Vagina (tissue), 2 donors: ENCODE measurements around the gene ZMAT5.

Source experiments
- POLR2AphosphoS5 ChIP-seq, 2 donors: sonication (generic); formaldehyde crosslinking; IDR thresholded peaks; one replicate each; pipeline ENCODE4 v1.9.0; 2017; ENCODE audit warnings: antibody characterized with exemption in 2 of 2, mild to moderate bottlenecking in 2 of 2, low read depth in 1 of 2; ENCODE audit not compliant: insufficient read depth in 1 of 2
- TF ChIP-seq, protein P1 (sequence below), 3 experiments: fragments of 450-650 bp in 2 of 3; fragments of 200-600 bp in 1 of 3; sonication (generic) in 1 of 3; IDR thresholded peaks; one replicate each; pipeline ENCODE4 v1.5.1; 2017 to 2019; ENCODE audit warnings: antibody characterized with exemption in 3 of 3, mild to moderate bottlenecking in 2 of 3, moderate library complexity in 2 of 3

DNA sequence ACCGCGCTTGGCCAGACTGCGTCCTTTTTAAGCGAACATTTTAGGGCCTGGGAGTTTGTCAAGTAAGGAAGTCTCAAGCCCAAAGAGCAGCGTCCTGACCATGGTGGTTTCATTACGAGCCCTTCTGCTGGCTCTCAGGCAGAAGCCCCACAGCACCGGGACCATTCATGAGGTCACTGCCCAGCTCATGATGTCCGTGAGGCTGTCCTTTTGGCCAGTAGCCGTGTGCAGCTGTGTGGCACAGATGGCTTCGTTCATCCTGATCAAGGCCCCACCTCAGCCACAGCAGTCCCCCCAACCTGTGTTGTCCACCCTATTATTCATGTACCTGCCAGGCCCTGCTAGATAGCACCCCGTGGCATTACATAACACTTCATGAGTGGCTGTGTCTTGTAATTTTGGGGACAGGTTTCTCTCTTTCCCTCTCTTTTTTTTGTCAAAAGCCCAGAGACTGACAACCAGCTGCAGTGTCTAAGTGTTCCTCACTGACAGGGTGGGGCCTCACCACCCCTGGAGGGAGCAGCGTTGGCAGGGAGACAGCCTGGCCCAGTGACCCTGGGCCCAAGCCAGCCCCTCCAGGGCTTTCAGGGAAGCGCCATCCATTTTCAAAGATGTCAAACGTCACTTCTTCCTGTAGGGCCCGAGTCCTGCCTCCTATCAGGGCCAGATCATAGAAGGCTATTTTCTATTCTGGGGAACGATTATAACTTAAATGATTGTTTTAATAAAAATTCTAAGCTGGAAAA, 68.8 kb downstream of the ZMAT5 start:
- TF ChIP-seq, protein P1, sequence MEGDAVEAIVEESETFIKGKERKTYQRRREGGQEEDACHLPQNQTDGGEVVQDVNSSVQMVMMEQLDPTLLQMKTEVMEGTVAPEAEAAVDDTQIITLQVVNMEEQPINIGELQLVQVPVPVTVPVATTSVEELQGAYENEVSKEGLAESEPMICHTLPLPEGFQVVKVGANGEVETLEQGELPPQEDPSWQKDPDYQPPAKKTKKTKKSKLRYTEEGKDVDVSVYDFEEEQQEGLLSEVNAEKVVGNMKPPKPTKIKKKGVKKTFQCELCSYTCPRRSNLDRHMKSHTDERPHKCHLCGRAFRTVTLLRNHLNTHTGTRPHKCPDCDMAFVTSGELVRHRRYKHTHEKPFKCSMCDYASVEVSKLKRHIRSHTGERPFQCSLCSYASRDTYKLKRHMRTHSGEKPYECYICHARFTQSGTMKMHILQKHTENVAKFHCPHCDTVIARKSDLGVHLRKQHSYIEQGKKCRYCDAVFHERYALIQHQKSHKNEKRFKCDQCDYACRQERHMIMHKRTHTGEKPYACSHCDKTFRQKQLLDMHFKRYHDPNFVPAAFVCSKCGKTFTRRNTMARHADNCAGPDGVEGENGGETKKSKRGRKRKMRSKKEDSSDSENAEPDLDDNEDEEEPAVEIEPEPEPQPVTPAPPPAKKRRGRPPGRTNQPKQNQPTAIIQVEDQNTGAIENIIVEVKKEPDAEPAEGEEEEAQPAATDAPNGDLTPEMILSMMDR (IDR thresholded peaks at IDR 0.05), result no peak
- no peak for TF ChIP-seq POLR2AphosphoS5 (IDR thresholded peaks at IDR 0.05; ENCODE audit: insufficient read depth in 1 of 2, low read depth in 1 of 2)
